OCI-LY1 (cell line): ENCODE results near the gene CHST13.
A peak's percentile ranks its signal among the peaks of the same experiment; 100 is the strongest.

Source experiments
- H2AFZ ChIP-seq: fragments of 200-600 bp; sonication (generic), shearing (Covaris generic); 2 replicates; pipeline ENCODE4 v1.6.0; 2014; ENCODE audit warnings: antibody characterized with exemption, mild to moderate bottlenecking, low read length
- H3F3A ChIP-seq: fragments of 200-600 bp; sonication (generic), shearing (Covaris generic); 2 replicates; pipeline ENCODE4 v1.6.0; 2014; ENCODE audit warnings: mild to moderate bottlenecking, antibody characterized with exemption, low read length, moderate library complexity; ENCODE audit not compliant: insufficient read depth
- H3K27ac ChIP-seq: fragments of 200-600 bp; sonication (generic); 2 replicates; pipeline ENCODE4 v1.5.1; 2014; ENCODE audit warnings: low read length, mixed run types, mild to moderate bottlenecking, low read depth; ENCODE audit not compliant: poor library complexity, severe bottlenecking
- H3K27me3 ChIP-seq: fragments of 200-600 bp; sonication (generic); 2 replicates; pipeline ENCODE4 v1.6.0; 2014; ENCODE audit warnings: antibody characterized with exemption, mild to moderate bottlenecking, low read length, moderate library complexity; ENCODE audit not compliant: insufficient read depth
- H3K36me3 ChIP-seq: fragments of 200-600 bp; sonication (generic); 2 replicates; pipeline ENCODE4 v1.6.1; 2014; ENCODE audit warnings: mild to moderate bottlenecking, antibody characterized with exemption, low read length, moderate library complexity, mixed read lengths; ENCODE audit not compliant: insufficient read depth
- H3K4me1 ChIP-seq: fragments of 200-600 bp; sonication (generic); 2 replicates; pipeline ENCODE4 v1.5.1; 2014; ENCODE audit warnings: mild to moderate bottlenecking, low read length, moderate library complexity; ENCODE audit not compliant: insufficient read depth, severe bottlenecking
- H3K4me2 ChIP-seq: fragments of 200-600 bp; sonication (generic), shearing (Covaris generic); 2 replicates; pipeline ENCODE4 v1.6.1; 2014; ENCODE audit warnings: low read length
- H3K4me3 ChIP-seq: fragments of 200-600 bp; sonication (generic); 2 replicates; pipeline ENCODE4 v1.5.1; 2014; ENCODE audit warnings: low read length, low read depth, mild to moderate bottlenecking, mixed read lengths; ENCODE audit not compliant: poor library complexity, severe bottlenecking
- H3K79me2 ChIP-seq: fragments of 200-600 bp; shearing (Covaris generic); 2 replicates; pipeline ENCODE4 v1.6.1; 2016; ENCODE audit warnings: mixed run types, low read length, mixed read lengths; ENCODE audit not compliant: insufficient read depth
- H3K9ac ChIP-seq: fragments of 200-600 bp; sonication (generic), shearing (Covaris generic); 2 replicates; pipeline ENCODE4 v1.6.1; 2014; ENCODE audit warnings: mild to moderate bottlenecking, low read length, mixed read lengths
- H3K9me2 ChIP-seq: fragments of 200-600 bp; sonication (generic), shearing (Covaris generic); 2 replicates; pipeline ENCODE4 v1.6.1; 2014; ENCODE audit warnings: low read depth, mild to moderate bottlenecking, low read length, mixed read lengths
- H3K9me3 ChIP-seq: fragments of 200-600 bp; shearing (Covaris generic); 2 replicates; pipeline ENCODE4 v1.6.1; 2014; ENCODE audit warnings: low read length, mixed read lengths
- H4K20me1 ChIP-seq: fragments of 200-600 bp; sonication (generic), shearing (Covaris generic); 2 replicates; pipeline ENCODE4 v1.6.0; 2016; ENCODE audit warnings: mild to moderate bottlenecking, low read length; ENCODE audit not compliant: insufficient read depth
- EZH2 ChIP-seq: fragments of 200-600 bp; sonication (generic), shearing (Covaris generic); IDR thresholded peaks from 2 replicates; pipeline ENCODE4 v1.8.0; 2017; ENCODE audit warnings: borderline replicate concordance, mixed run types, mild to moderate bottlenecking, antibody characterized with exemption, low read length, moderate library complexity, mixed read lengths
- TF ChIP-seq, protein P1 (sequence below): fragments of 200-600 bp; sonication (generic), shearing (Covaris generic); IDR thresholded peaks from 2 replicates; pipeline ENCODE4 v1.5.1; 2017; ENCODE audit warnings: mild to moderate bottlenecking, antibody characterized with exemption, low read length, moderate library complexity, mixed read lengths

CHST13 gene

DNA sequence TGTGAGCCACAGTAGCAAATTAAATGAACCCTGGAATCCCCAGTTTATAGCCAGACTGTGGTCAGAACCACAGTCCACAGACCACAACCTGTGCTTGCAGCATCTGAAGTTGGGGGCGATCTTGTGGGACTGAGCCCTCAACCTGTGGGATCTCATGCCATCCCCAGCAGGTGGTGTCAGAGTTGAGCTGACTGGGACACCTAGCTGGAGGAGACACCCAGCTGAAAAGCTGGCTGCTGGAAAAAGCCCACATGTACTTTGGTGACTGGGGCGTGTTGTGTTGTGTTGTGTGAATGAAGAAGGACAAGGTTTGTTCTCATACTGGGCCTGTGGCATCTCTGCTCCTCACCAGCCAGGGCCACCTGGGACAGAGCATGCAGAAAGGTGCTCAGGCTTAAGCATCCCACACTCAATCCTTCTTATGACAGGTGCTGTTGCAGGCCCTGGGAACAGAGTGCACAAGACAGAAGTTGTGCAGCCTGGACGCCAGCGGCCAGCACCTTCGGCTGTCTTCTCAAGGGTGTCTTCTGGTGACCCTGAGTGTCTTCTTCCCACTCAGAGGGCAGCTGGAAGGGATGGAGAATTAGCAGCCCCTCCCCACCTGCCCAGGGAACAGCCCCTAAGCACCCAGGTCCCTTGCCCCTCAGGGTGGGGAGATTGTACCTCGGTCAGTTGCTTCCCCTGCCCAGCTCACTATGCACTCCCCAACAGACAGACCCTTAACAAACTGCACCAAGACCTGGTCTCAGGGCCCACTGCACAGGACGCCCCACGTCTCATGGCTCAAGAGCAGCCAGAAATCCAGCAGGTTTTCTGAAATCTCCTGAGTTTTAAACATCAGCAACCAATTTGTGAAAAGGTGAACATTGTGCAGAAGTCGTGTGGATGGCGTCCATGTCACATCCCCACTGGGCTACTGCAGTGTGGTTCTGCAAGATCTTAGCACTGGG lies 4.2 kb upstream of the CHST13 start:
- Histone ChIP-seq H3K79me2 (no peaks in the 10 kb centered on the region), H3K4me1 (no peaks in the 10 kb centered on the region), H3F3A (no peaks in the 10 kb centered on the region), H3K27ac (no peak overlapping the region), H4K20me1 (no peaks in the 10 kb centered on the region), H3K4me2 (no peak overlapping the region), H3K4me3 (no peak overlapping the region), H3K27me3 (no peaks in the 10 kb centered on the region), H2AFZ (no peak overlapping the region), H3K9ac (no peak overlapping the region), H3K36me3 (no peaks in the 10 kb centered on the region), H3K9me2 (no peaks in the 10 kb centered on the region), H3K9me3 (no peaks in the 10 kb centered on the region)
- TF ChIP-seq EZH2, result no peak
- TF ChIP-seq, protein P1, sequence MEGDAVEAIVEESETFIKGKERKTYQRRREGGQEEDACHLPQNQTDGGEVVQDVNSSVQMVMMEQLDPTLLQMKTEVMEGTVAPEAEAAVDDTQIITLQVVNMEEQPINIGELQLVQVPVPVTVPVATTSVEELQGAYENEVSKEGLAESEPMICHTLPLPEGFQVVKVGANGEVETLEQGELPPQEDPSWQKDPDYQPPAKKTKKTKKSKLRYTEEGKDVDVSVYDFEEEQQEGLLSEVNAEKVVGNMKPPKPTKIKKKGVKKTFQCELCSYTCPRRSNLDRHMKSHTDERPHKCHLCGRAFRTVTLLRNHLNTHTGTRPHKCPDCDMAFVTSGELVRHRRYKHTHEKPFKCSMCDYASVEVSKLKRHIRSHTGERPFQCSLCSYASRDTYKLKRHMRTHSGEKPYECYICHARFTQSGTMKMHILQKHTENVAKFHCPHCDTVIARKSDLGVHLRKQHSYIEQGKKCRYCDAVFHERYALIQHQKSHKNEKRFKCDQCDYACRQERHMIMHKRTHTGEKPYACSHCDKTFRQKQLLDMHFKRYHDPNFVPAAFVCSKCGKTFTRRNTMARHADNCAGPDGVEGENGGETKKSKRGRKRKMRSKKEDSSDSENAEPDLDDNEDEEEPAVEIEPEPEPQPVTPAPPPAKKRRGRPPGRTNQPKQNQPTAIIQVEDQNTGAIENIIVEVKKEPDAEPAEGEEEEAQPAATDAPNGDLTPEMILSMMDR, result no peak

DNA sequence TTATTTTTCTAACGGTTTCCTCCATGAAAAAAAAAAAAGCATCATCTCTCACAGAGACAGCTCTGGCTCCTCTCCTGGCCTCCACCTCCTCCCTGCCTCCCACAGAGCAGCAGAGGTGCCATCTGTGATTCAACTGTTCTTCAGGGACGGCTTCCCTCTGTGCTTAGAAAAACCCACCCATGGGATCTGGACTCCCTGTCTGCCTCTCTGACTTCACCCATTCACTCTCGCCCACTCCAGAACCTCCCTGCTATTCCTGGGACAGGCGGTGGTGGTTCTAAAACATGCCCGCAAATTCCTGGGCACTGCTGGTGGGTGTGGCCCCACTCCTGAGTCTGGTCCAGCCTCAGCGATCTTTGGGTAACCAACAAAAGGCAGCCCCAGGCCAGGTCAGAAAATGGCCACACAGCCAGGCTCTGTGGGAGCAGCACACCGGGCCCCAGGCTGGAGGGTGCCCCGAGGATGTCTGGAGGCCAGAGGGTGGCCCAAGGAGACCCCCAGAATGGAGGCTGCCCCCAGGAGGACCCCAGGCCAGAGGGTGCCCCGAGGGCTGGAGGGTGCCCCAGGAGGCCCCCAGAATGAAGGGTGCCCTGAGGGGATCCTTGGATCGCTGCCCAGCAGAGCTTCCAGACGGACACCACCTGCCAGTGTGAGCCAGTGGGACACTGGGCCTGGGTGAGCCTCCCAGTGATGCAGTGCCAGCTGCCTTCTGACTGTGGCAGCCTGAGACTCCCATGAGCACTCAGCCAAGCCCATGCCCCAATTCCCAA lies 2.6 kb upstream of the CHST13 start:
- no peaks in the 10 kb centered on the region for H4K20me1 ChIP-seq
- H3K27ac ChIP-seq, result no peak overlapping the region
- TF ChIP-seq, protein P1, result no peak
- no peak for TF ChIP-seq EZH2
- no peak overlapping the region for H3K4me3 ChIP-seq
- H3F3A ChIP-seq, result no peaks in the 10 kb centered on the region
- H3K36me3 ChIP-seq, result no peaks in the 10 kb centered on the region
- no peaks in the 10 kb centered on the region for H3K9me3 ChIP-seq
- no peaks in the 10 kb centered on the region for H3K4me1 ChIP-seq
- no peak overlapping the region for H3K9ac ChIP-seq
- no peaks in the 10 kb centered on the region for H3K9me2 ChIP-seq
- no peak overlapping the region for H2AFZ ChIP-seq
- H3K27me3 ChIP-seq, result no peaks in the 10 kb centered on the region
- no peaks in the 10 kb centered on the region for H3K79me2 ChIP-seq
- H3K4me2 ChIP-seq, result no peak overlapping the region

DNA sequence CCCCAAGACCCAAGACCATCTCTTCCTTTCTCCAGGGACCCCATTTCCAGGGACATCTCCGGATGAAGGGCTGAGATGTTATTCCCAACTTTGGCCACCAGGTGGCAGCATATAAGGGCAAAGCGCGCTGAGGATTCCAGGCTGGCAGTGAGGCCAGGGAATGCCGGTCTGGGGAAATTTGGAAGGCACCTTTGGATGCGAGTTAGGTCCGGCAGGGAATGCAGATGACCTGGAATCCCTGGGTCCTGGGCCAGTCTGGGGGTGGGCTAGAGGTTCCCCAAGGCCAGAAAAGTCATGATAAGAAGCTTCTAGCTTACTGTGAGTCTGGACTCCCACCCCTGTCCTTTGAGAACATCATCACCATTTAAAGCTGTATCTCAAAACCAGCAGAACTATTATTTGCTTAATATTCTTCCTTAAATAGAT lies 1.6 kb upstream of the CHST13 start:
- Histone ChIP-seq H3K4me2 (no peak overlapping the region), H3K9ac (no peak overlapping the region)
- TF ChIP-seq EZH2, result no peak
- TF ChIP-seq, protein P1, result peak; percentile 93

More for the DNA sequence above, 1.6 kb upstream of the CHST13 start:
- H3K27me3 ChIP-seq, result no peaks in the 10 kb centered on the region
- H3K36me3 ChIP-seq, result no peaks in the 10 kb centered on the region
- no peaks in the 10 kb centered on the region for H3K9me2 ChIP-seq
- no peaks in the 10 kb centered on the region for H3K4me1 ChIP-seq
- no peaks in the 10 kb centered on the region for H3K79me2 ChIP-seq
- no peak overlapping the region for H2AFZ ChIP-seq
- no peak overlapping the region for H3K27ac ChIP-seq
- H3F3A ChIP-seq, result no peaks in the 10 kb centered on the region
- H4K20me1 ChIP-seq, result no peaks in the 10 kb centered on the region
- no peaks in the 10 kb centered on the region for H3K9me3 ChIP-seq
- H3K4me3 ChIP-seq, result no peak overlapping the region
